ENCODE data around the gene CACNA2D4. TPM values are rescaled to one million over a fixed set of nuclear protein-coding genes. Genes with fewer than 3 reads are reported as not detected.

CACNA2D4 gene
- total RNA-seq, 4 donors from 2014 or later: 0.25 to 3.1 (median 0.68) TPM

- Histone ChIP-seq H3K4me1 (peaks cover 11 to 23% of the 10 kb centered on the region in 2 donors), H3K36me3 (no peaks in the 10 kb centered on the region), H3K9me3 (no peaks in the 10 kb centered on the region), H3K27me3 (no peaks in the 10 kb centered on the region), H3K27ac (no peak overlapping the region), H3K4me3 (no peak overlapping the region)
- DNase-seq: no peak
- ATAC-seq: no peak
- in situ Hi-C loops (cut with MboI; ENCODE audit: low sequenced_read_pairs in 4 of 4) (no loop called here), intact Hi-C loops (cut with DNase I; ENCODE audit: low total_unique reads) (no loop called here)
- TF ChIP-seq CTCF (IDR thresholded peaks at IDR 0.05 in 4 of 5, conservative IDR thresholded peaks at IDR 0.05 in 1 of 5) (no peak), POLR2A (IDR thresholded peaks at IDR 0.05) (no peak)
Observed at GRCh38 chr12:1920971-1921370, 2.5 kb upstream of the CACNA2D4 start.

GRCh38 chr12:1920436-1920835 is 2.0 kb upstream of the CACNA2D4 start:
- intact Hi-C loops (cut with DNase I; ENCODE audit: low total_unique reads): no loop called here
- no peak for TF ChIP-seq POLR2A (IDR thresholded peaks at IDR 0.05)
- TF ChIP-seq CTCF (IDR thresholded peaks at IDR 0.05 in 4 of 5, conservative IDR thresholded peaks at IDR 0.05 in 1 of 5): no peak
- Histone ChIP-seq H3K9me3 (no peaks in the 10 kb centered on the region), H3K4me1 (peaks cover 10 to 19% of the 10 kb centered on the region in 2 donors), H3K36me3 (no peaks in the 10 kb centered on the region), H3K27ac (no peak overlapping the region), H3K4me3 (no peak overlapping the region), H3K27me3 (no peaks in the 10 kb centered on the region)
- no peak for ATAC-seq
- no peak for DNase-seq
- in situ Hi-C loops (cut with MboI; ENCODE audit: low sequenced_read_pairs in 4 of 4): no loop called here

GRCh38 chr12:1919763-1920162 is 1.3 kb upstream of the CACNA2D4 start:
- H3K36me3 ChIP-seq: no peaks in the 10 kb centered on the region
- no peak for TF ChIP-seq POLR2A (IDR thresholded peaks at IDR 0.05)
- no peak for TF ChIP-seq CTCF (IDR thresholded peaks at IDR 0.05 in 4 of 5, conservative IDR thresholded peaks at IDR 0.05 in 1 of 5)
- no peak overlapping the region for H3K27ac ChIP-seq
- no peaks in the 10 kb centered on the region for H3K9me3 ChIP-seq
- H3K4me3 ChIP-seq: no peak overlapping the region
- peaks cover 5 to 13% of the 10 kb centered on the region in 2 donors for H3K4me1 ChIP-seq
- H3K27me3 ChIP-seq: no peaks in the 10 kb centered on the region
- DNase-seq (no peak), ATAC-seq (no peak)
- intact Hi-C loops (cut with DNase I; ENCODE audit: low total_unique reads) (no loop called here), in situ Hi-C loops (cut with MboI; ENCODE audit: low sequenced_read_pairs in 4 of 4) (no loop called here)

- Histone ChIP-seq H3K36me3 (no peaks in the 10 kb centered on the region), H3K4me3 (no peak overlapping the region), H3K4me1 (peaks cover 2 to 8% of the 10 kb centered on the region in 2 donors), H3K27me3 (no peaks in the 10 kb centered on the region), H3K27ac (no peak overlapping the region), H3K9me3 (no peaks in the 10 kb centered on the region)
- no peak for ATAC-seq
- in situ Hi-C loops (cut with MboI; ENCODE audit: low sequenced_read_pairs in 4 of 4) (no loop called here), intact Hi-C loops (cut with DNase I; ENCODE audit: low total_unique reads) (no loop called here)
- DNase-seq: no peak
- TF ChIP-seq POLR2A (IDR thresholded peaks at IDR 0.05) (no peak), CTCF (IDR thresholded peaks at IDR 0.05 in 4 of 5, conservative IDR thresholded peaks at IDR 0.05 in 1 of 5) (no peak)
Observed at GRCh38 chr12:1919284-1919683, 832 bp upstream of the CACNA2D4 start.

GRCh38 chr12:1918884-1919236 is 408 bp upstream of the CACNA2D4 start:
- peaks cover 0 to 7% of the 10 kb centered on the region in 2 donors for H3K4me1 ChIP-seq
- no peak for DNase-seq
- ATAC-seq: no peak
- no peak overlapping the region for H3K27ac ChIP-seq
- no peaks in the 10 kb centered on the region for H3K36me3 ChIP-seq
- H3K4me3 ChIP-seq: no peak overlapping the region
- TF ChIP-seq CTCF (IDR thresholded peaks at IDR 0.05 in 4 of 5, conservative IDR thresholded peaks at IDR 0.05 in 1 of 5) (no peak), POLR2A (IDR thresholded peaks at IDR 0.05) (no peak)
- no peaks in the 10 kb centered on the region for H3K9me3 ChIP-seq
- H3K27me3 ChIP-seq: no peaks in the 10 kb centered on the region
- in situ Hi-C loops (cut with MboI; ENCODE audit: low sequenced_read_pairs in 4 of 4) (no loop called here), intact Hi-C loops (cut with DNase I; ENCODE audit: low total_unique reads) (no loop called here)
